ENCODE results near the gene TBC1D2B.

Gene TBC1D2B

DNA sequence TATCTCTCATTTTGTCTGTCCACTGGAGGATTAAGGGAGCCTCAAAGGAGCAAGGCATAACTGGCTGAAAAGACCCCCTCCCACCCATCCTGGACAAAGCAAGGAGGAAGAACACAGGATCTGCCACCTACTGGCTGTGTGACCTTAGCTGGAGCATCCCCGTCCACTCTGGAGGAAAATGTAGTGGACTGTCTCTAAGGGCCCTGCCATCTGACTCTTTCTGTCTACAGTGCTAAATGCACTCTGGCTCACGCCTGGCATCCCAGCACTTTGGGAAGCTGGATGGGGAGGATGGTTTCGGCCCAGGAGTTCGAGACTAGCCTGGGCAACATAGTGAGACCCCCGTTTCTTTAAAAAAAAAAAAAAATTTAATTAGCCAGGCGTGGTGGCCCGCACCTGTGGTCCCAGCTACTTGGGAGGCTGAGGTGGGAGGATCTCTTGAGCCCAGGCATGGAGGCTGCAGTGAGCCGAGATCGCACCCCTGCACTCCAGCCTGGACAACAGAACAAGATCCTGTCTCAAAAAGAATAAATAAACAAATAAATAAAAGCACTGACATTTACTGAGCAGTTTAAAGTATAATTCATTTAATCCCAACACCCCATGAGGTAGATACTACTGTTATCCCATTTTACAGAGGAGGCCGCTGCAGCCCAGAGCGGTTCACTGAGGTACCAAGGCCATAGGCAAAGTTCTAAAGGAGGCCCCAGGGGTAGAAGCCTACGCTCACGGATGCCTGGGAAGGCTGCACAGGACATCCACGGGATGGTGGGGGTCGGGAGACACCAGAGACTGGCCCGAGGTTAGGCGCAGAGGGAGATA, 1.1 kb downstream of the TBC1D2B start:
- Histone ChIP-seq H3K27ac (replicated peaks; ENCODE audit: low read length) (no peak overlapping the region), H3K4me1 (ENCODE audit: control insufficient read depth in 2 of 2, insufficient read depth in 1 of 2, low read depth in 1 of 2, low read length in 2 of 2) (peaks cover 13 to 14% of the 10 kb centered on the region in 2 donors), H2BK15ac (ENCODE audit: low read length) (no peak overlapping the region), H2BK120ac (ENCODE audit: low read depth, low read length) (no peak overlapping the region), H3K14ac (ENCODE audit: low read length) (peak overlapping the region; percentile 91), H4K8ac (ENCODE audit: low read depth, low read length) (no peak overlapping the region), H3K18ac (ENCODE audit: low read length) (peak overlapping the region; percentile 93), H2BK12ac (ENCODE audit: low read length) (no peak overlapping the region), H3K4ac (ENCODE audit: low read length) (no peak overlapping the region), H3K9ac (ENCODE audit: low read depth, low read length, poor library complexity) (peak overlapping the region; percentile 94), H2AFZ (ENCODE audit: low read length) (peak overlapping the region; percentile 99), H3K4me3 (ENCODE audit: low read length in 2 of 2) (peak overlapping the region; percentile 89 to 94), H3K79me1 (ENCODE audit: low read depth, low read length) (no peaks in the 10 kb centered on the region), H3K36me3 (replicated peaks in 1 of 2; ENCODE audit: control insufficient read depth in 2 of 2, insufficient read depth in 2 of 2, low read length in 2 of 2) (no peaks in the 10 kb centered on the region), H4K91ac (ENCODE audit: low read depth, low read length, poor library complexity) (no peak overlapping the region), H3K23ac (ENCODE audit: low read depth, low read length, poor library complexity) (peak overlapping the region; percentile 83), H3K4me2 (ENCODE audit: insufficient read depth, low read length, poor library complexity, severe bottlenecking) (peak overlapping the region; percentile 79), H3K9me3 (replicated peaks in 1 of 2; ENCODE audit: control insufficient read depth in 2 of 2, insufficient read depth in 1 of 2, low read depth in 1 of 2, low read length in 2 of 2) (no peaks in the 10 kb centered on the region), H2BK5ac (ENCODE audit: low read length) (peak overlapping the region; percentile 91), H2AK5ac (ENCODE audit: low read depth, low read length) (peak overlapping the region; percentile 36), H3K27me3 (ENCODE audit: control insufficient read depth in 3 of 3, insufficient read depth in 3 of 3, low read depth in 1 of 3, low read length in 3 of 3) (peaks cover 0 to 19% (median 0%) of the 10 kb centered on the region in 3 experiments)
- DNase-seq (ENCODE audit: low spot score) = no peak
- no CpG with 5 or more reads among the region's 17 CpGs for WGBS, 2 donors (ENCODE audit: extremely low coverage in 2 of 2, insufficient read length in 2 of 2, insufficient replicate concordance in 1 of 2)

DNA sequence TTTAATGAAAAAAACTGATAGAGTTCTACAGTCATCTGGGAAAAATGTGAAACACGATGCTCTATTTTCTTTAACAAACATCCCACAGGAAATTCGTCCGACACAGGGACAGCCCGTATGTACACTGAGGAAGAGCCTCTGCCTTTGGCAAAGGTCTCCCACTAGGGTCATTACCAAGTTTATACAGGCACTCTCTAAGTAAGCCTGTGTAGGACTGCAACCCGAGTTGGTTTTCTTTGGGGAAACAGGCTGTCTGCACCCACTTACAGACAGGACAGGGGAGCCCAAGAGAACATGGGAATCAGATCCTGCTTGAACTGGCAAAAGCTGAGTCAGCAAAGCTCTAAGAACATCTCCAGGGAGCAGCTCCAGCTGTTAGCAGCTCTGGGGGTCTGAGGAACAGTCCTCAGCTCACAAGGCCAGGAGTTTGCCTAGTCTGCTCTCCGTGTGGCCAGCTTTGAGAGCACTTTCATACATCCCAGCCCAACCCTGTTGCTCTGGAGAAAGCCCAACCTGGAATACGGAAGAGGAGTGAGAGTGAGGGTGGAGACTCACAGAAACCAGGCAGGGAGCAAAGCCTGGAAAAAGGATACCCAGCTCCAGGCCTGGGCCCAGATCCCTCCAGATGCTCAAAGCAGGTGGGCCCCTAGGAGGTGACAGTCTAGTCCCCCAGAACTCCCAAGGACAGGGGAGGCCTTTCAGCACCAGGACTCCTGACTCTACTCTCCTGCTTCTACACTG, 1.9 kb downstream of the TBC1D2B start:
- Histone ChIP-seq H3K27ac (replicated peaks; ENCODE audit: low read length) (no peak overlapping the region), H3K4me3 (ENCODE audit: low read length in 2 of 2) (no peak overlapping the region), H2AFZ (ENCODE audit: low read length) (no peak overlapping the region)

DNA sequence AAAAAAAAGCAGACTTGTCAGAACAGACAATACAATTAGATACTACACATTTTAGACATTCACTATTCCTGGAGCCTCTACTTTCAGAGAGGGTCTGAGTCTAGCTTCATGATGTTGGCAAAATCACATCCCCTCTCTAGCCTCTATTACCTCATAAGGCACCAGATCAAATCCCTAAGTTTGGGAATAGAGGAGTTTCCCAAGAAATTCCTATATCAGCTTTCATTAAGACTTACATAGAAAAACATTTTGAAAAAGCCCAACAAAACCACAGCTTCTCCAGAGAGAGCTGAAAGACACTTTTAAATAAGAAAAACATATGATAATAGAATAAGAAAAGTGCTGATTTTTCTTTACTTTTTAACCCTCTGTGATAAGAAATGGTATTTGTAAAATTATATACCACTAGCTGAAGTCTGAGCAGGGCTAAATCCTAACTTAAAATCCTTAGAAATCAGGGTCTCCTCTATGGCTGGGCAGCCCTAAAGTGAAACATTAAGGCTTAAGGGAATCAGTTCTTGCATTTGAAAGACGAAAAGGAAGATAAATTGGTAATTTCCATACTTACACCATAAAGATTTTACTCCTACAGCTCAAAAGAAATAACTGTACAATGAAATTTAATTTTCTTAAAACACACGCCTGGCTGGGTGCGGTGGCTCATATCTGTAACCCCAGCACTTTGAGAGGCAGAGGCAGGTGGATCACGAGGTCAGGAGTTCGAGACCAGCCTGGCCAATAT, 4.3 kb downstream of the TBC1D2B start:
- H3K4ac ChIP-seq (ENCODE audit: low read length) = no peak overlapping the region
- H3K4me2 ChIP-seq (ENCODE audit: insufficient read depth, low read length, poor library complexity, severe bottlenecking) = no peak overlapping the region
- no peaks in the 10 kb centered on the region for H3K9me3 ChIP-seq (replicated peaks in 1 of 2; ENCODE audit: control insufficient read depth in 2 of 2, insufficient read depth in 1 of 2, low read depth in 1 of 2, low read length in 2 of 2)
- no peaks in the 10 kb centered on the region for H3K79me1 ChIP-seq (ENCODE audit: low read depth, low read length)
- H3K27me3 ChIP-seq (ENCODE audit: control insufficient read depth in 3 of 3, insufficient read depth in 3 of 3, low read depth in 1 of 3, low read length in 3 of 3) = peaks cover 0 to 2% (median 0%) of the 10 kb centered on the region in 3 experiments
- no CpG with 5 or more reads among the region's 5 CpGs for WGBS, 2 donors (ENCODE audit: extremely low coverage in 2 of 2, insufficient read length in 2 of 2, insufficient replicate concordance in 1 of 2)
- no peak overlapping the region for H3K4me3 ChIP-seq (ENCODE audit: low read length in 2 of 2)
- H3K14ac ChIP-seq (ENCODE audit: low read length) = no peak overlapping the region
- H3K9ac ChIP-seq (ENCODE audit: low read depth, low read length, poor library complexity) = no peak overlapping the region
- H2BK120ac ChIP-seq (ENCODE audit: low read depth, low read length) = no peak overlapping the region
- no peak overlapping the region for H3K18ac ChIP-seq (ENCODE audit: low read length)
- no peak overlapping the region for H4K8ac ChIP-seq (ENCODE audit: low read depth, low read length)
- H2AK5ac ChIP-seq (ENCODE audit: low read depth, low read length) = no peak overlapping the region
- H2BK12ac ChIP-seq (ENCODE audit: low read length) = no peak overlapping the region
- no peak for DNase-seq (ENCODE audit: low spot score)
- no peak overlapping the region for H2BK15ac ChIP-seq (ENCODE audit: low read length)
- peak overlapping the region; percentile 37 for H2AFZ ChIP-seq (ENCODE audit: low read length)
- H3K36me3 ChIP-seq (replicated peaks in 1 of 2; ENCODE audit: control insufficient read depth in 2 of 2, insufficient read depth in 2 of 2, low read length in 2 of 2) = no peaks in the 10 kb centered on the region
- H3K23ac ChIP-seq (ENCODE audit: low read depth, low read length, poor library complexity) = no peak overlapping the region
- H3K27ac ChIP-seq (replicated peaks; ENCODE audit: low read length) = no peak overlapping the region
- peaks cover 16 to 20% of the 10 kb centered on the region in 2 donors for H3K4me1 ChIP-seq (ENCODE audit: control insufficient read depth in 2 of 2, insufficient read depth in 1 of 2, low read depth in 1 of 2, low read length in 2 of 2)
- no peak overlapping the region for H2BK5ac ChIP-seq (ENCODE audit: low read length)
- H4K91ac ChIP-seq (ENCODE audit: low read depth, low read length, poor library complexity) = no peak overlapping the region

More for the DNA sequence above, 1.9 kb downstream of the TBC1D2B start:
- Histone ChIP-seq H3K14ac (ENCODE audit: low read length) (no peak overlapping the region), H3K9ac (ENCODE audit: low read depth, low read length, poor library complexity) (no peak overlapping the region), H3K4me1 (ENCODE audit: control insufficient read depth in 2 of 2, insufficient read depth in 1 of 2, low read depth in 1 of 2, low read length in 2 of 2) (peaks cover 13 to 14% of the 10 kb centered on the region in 2 donors), H2AK5ac (ENCODE audit: low read depth, low read length) (no peak overlapping the region), H2BK5ac (ENCODE audit: low read length) (no peak overlapping the region), H3K4ac (ENCODE audit: low read length) (no peak overlapping the region), H3K9me3 (replicated peaks in 1 of 2; ENCODE audit: control insufficient read depth in 2 of 2, insufficient read depth in 1 of 2, low read depth in 1 of 2, low read length in 2 of 2) (no peaks in the 10 kb centered on the region), H2BK12ac (ENCODE audit: low read length) (no peak overlapping the region), H3K18ac (ENCODE audit: low read length) (no peak overlapping the region), H3K36me3 (replicated peaks in 1 of 2; ENCODE audit: control insufficient read depth in 2 of 2, insufficient read depth in 2 of 2, low read length in 2 of 2) (no peaks in the 10 kb centered on the region), H2BK120ac (ENCODE audit: low read depth, low read length) (no peak overlapping the region), H4K8ac (ENCODE audit: low read depth, low read length) (no peak overlapping the region), H3K23ac (ENCODE audit: low read depth, low read length, poor library complexity) (no peak overlapping the region), H3K4me2 (ENCODE audit: insufficient read depth, low read length, poor library complexity, severe bottlenecking) (no peak overlapping the region), H3K79me1 (ENCODE audit: low read depth, low read length) (no peaks in the 10 kb centered on the region), H4K91ac (ENCODE audit: low read depth, low read length, poor library complexity) (no peak overlapping the region), H3K27me3 (ENCODE audit: control insufficient read depth in 3 of 3, insufficient read depth in 3 of 3, low read depth in 1 of 3, low read length in 3 of 3) (peaks cover 0 to 19% (median 0%) of the 10 kb centered on the region in 3 experiments), H2BK15ac (ENCODE audit: low read length) (no peak overlapping the region)
- no CpG with 5 or more reads among the region's 7 CpGs for WGBS, 2 donors (ENCODE audit: extremely low coverage in 2 of 2, insufficient read length in 2 of 2, insufficient replicate concordance in 1 of 2)
- peak; percentile 32 for DNase-seq (ENCODE audit: low spot score)
